Stomach (tissue), 9 donors: ENCODE results near the gene FBP2. TPM values are rescaled to one million over a fixed set of nuclear protein-coding genes. Genes with fewer than 3 reads are reported as not detected.
"Not testable (repeated sequence)": the region's sequence is repeated elsewhere in the genome, so short reads cannot be mapped to it uniquely, and the experiment has no call there.

Experiments
- DNase-seq, 2 donors: peaks; one replicate each; pipeline versions ENCODE4 v3.0.0 to v3.0.0-alpha.2; 2013 to 2019
- H3K27ac ChIP-seq, 5 donors: fragments of 200-600 bp in 4 of 5; sonication (generic) in 4 of 5; one replicate each; pipeline ENCODE4 v1.5.1; 2013 to 2019; ENCODE audit warnings: mild to moderate bottlenecking in 1 of 5, moderate library complexity in 1 of 5
- H3K27me3 ChIP-seq, 3 donors: fragments of 200-600 bp; sonication (generic); one replicate each; pipeline ENCODE4 v1.5.1; 2017 to 2019; ENCODE audit warnings: mixed run types in 1 of 3
- H3K36me3 ChIP-seq, 4 donors: fragments of 200-600 bp; sonication (generic); 1 replicate in 3 of 4; 2 replicates in 1 of 4; pipeline ENCODE4 v1.5.1; 2016 to 2019
- H3K4me1 ChIP-seq, 4 donors: fragments of 200-600 bp; sonication (generic); one replicate each; pipeline ENCODE4 v1.5.1; 2016 to 2019
- H3K4me3 ChIP-seq, 4 donors: fragments of 200-600 bp; sonication (generic) in 3 of 4; one replicate each; pipeline ENCODE4 v1.5.1; 2016 to 2019; ENCODE audit warnings: mild to moderate bottlenecking in 1 of 4
- H3K9me3 ChIP-seq, 4 donors: fragments of 200-600 bp; sonication (generic); one replicate each; pipeline ENCODE4 v1.5.1; 2016 to 2019
- CTCF ChIP-seq, 7 experiments: fragments of 450-650 bp in 4 of 7; fragments of 200-600 bp in 3 of 7; sonication (generic) in 3 of 7; IDR thresholded peaks; one replicate each; pipeline ENCODE4 v1.5.1; 2016 to 2019; ENCODE audit warnings: antibody characterized with exemption in 7 of 7, control low read depth in 2 of 7, mild to moderate bottlenecking in 1 of 7
- EP300 ChIP-seq: sonication (generic); formaldehyde crosslinking; IDR thresholded peaks from one replicate; pipeline ENCODE4 v1.6.1; 2017; ENCODE audit warnings: antibody characterized with exemption
- POLR2A ChIP-seq, 4 donors: fragments of 450-650 bp; IDR thresholded peaks; one replicate each; pipeline ENCODE4 v1.6.1; 2016; ENCODE audit warnings: antibody characterized with exemption in 4 of 4, control low read depth in 2 of 4, mild to moderate bottlenecking in 1 of 4, moderate library complexity in 1 of 4
- POLR2AphosphoS5 ChIP-seq, 3 donors: sonication (generic); formaldehyde crosslinking; IDR thresholded peaks; one replicate each; pipeline ENCODE4 v1.6.1; 2016; ENCODE audit warnings: antibody characterized with exemption in 3 of 3
- WGBS, 5 donors: extraction: QIAGEN DNeasy Blood & Tissue Kit in 3 of 5; methylation state at CpG; one replicate each; pipeline versions ENCODE4 v1.1.5 to v1.1.7; 2013 to 2018; 5-methylcytosine and 5-hydroxymethylcytosine counted together
- intact Hi-C: fragments of 100-400 bp; cut with DNase I; formaldehyde crosslinking; loops from one replicate; pipeline ENCODE4 v1.15.1; 2023; ENCODE audit warnings: low total_unique reads
- polyA plus RNA-seq, 3 donors: library from polyadenylated mRNA; stranded (reverse); fragments of 200-250 nt; gene quantifications; one replicate each; pipeline ENCODE4 v1.2.3, GENCODE V29; 2013
- total RNA-seq, 5 donors: library from RNA; depleted of rRNA; stranded (reverse); fragments of >200 nt; gene quantifications; one replicate each; pipeline versions ENCODE4 v1.1.0 to v1.2.3, GENCODE V29; 2014 to 2016
- donor health status: healthy with polysubstance abuse.
- donor health status: Bipolar disorder and iron deficiency.
- donor health status: healthy.

Gene FBP2
- total and polyA plus RNA-seq, 8 donors = 15.6 to 86.4 (median 29.3) TPM; not detected in 1

GRCh38 chr9:94568250-94568889 lies 25.3 kb downstream of the FBP2 start:
- no peak overlapping the region for H3K27ac ChIP-seq
- 73 to 93% (median 79%) methylated on average over 3 of the region's 3 CpGs for WGBS, 5 donors

GRCh38 chr9:94567271-94567670 lies 26.4 kb downstream of the FBP2 start:
- Histone ChIP-seq H3K4me1 (no peaks in the 10 kb centered on the region), H3K4me3 (no peak overlapping the region), H3K36me3 (peaks cover 0 to 6% (median 2%) of the 10 kb centered on the region in 4 donors), H3K9me3 (no peaks in the 10 kb centered on the region), H3K27ac (no peak overlapping the region), H3K27me3 (no peaks in the 10 kb centered on the region)
- TF ChIP-seq POLR2AphosphoS5 (IDR thresholded peaks at IDR 0.05) (no peak), POLR2A (IDR thresholded peaks at IDR 0.05) (no peak), CTCF (IDR thresholded peaks at IDR 0.05) (no peak), EP300 (no peak)
- intact Hi-C loops = no loop called here
- DNase-seq = no peak
- WGBS, 5 donors = 84 to 97% (median 91%) methylated on average over 2 of the region's 2 CpGs

More at GRCh38 chr9:94568250-94568889, 25.3 kb downstream of the FBP2 start:
- intact Hi-C loops = no loop called here
- Histone ChIP-seq H3K36me3 (peaks cover 0 to 6% (median 2%) of the 10 kb centered on the region in 4 donors), H3K27me3 (no peaks in the 10 kb centered on the region), H3K4me1 (no peaks in the 10 kb centered on the region), H3K4me3 (no peak overlapping the region), H3K9me3 (no peaks in the 10 kb centered on the region)
- no peak for DNase-seq
- TF ChIP-seq POLR2A (IDR thresholded peaks at IDR 0.05) (no peak), POLR2AphosphoS5 (IDR thresholded peaks at IDR 0.05) (no peak), CTCF (IDR thresholded peaks at IDR 0.05) (no peak), EP300 (no peak)

GRCh38 chr9:94566550-94566949 lies 27.1 kb downstream of the FBP2 start:
- H3K27ac ChIP-seq = no peak overlapping the region
- H3K36me3 ChIP-seq = peaks cover 0 to 6% (median 0%) of the 10 kb centered on the region in 4 donors
- no peak for DNase-seq
- no peaks in the 10 kb centered on the region for H3K4me1 ChIP-seq
- H3K9me3 ChIP-seq = no peaks in the 10 kb centered on the region
- TF ChIP-seq POLR2AphosphoS5 (IDR thresholded peaks at IDR 0.05) (no peak), CTCF (IDR thresholded peaks at IDR 0.05) (no peak), POLR2A (IDR thresholded peaks at IDR 0.05) (no peak), EP300 (no peak)
- intact Hi-C loops = no loop called here
- H3K27me3 ChIP-seq = no peaks in the 10 kb centered on the region
- no peak overlapping the region for H3K4me3 ChIP-seq

GRCh38 chr9:94564279-94564678 lies 29.3 kb downstream of the FBP2 start:
- 60 to 80% (median 76%) methylated on average over 3 of the region's 3 CpGs for WGBS, 5 donors
- H3K27me3 ChIP-seq, DNase-seq, H3K4me1 ChIP-seq, intact Hi-C loops, H3K27ac ChIP-seq, H3K9me3 ChIP-seq, H3K36me3 ChIP-seq, H3K4me3 ChIP-seq: not testable (repeated sequence)

GRCh38 chr9:94563548-94563947 lies 30.1 kb downstream of the FBP2 start:
- intact Hi-C loops = no loop called here
- DNase-seq = no peak

More at GRCh38 chr9:94563548-94563947, 30.1 kb downstream of the FBP2 start:
- Histone ChIP-seq H3K36me3 (peaks cover 0 to 4% (median 0%) of the 10 kb centered on the region in 4 donors), H3K4me3 (no peak overlapping the region), H3K27me3 (no peaks in the 10 kb centered on the region), H3K27ac (no peak overlapping the region), H3K4me1 (no peaks in the 10 kb centered on the region), H3K9me3 (no peaks in the 10 kb centered on the region)
- 57 to 85% (median 78%) methylated on average over 2 of the region's 2 CpGs for WGBS, 5 donors
- TF ChIP-seq POLR2AphosphoS5 (IDR thresholded peaks at IDR 0.05) (no peak), POLR2A (IDR thresholded peaks at IDR 0.05) (no peak), EP300 (no peak), CTCF (IDR thresholded peaks at IDR 0.05) (no peak)
